ENCODE measurements around the gene NXF2B. TPM values are rescaled to one million over a fixed set of nuclear protein-coding genes. Genes with fewer than 3 reads are reported as not detected.

Gene NXF2B
- total and polyA plus RNA-seq, 2 experiments from 2014 or later: not detected

GRCh38 chrX:102345916-102346315 is 93.9 kb downstream of the NXF2B start:
- TF ChIP-seq CTCF (IDR thresholded peaks at IDR 0.05; ENCODE audit: poor library complexity) (peak; percentile 62), EZH2phosphoT487 (IDR thresholded peaks at IDR 0.05; ENCODE audit: low read depth, severe bottlenecking, unreplicated experiment) (no peak)
- no peaks in the 10 kb centered on the region for H3K79me2 ChIP-seq
- H3K4me2 ChIP-seq: no peak overlapping the region
- H3K36me3 ChIP-seq (replicated peaks; ENCODE audit: insufficient read depth, low read depth): no peaks in the 10 kb centered on the region
- H3K4me1 ChIP-seq (ENCODE audit: insufficient read depth): no peaks in the 10 kb centered on the region
- no peaks in the 10 kb centered on the region for H3K9me3 ChIP-seq (ENCODE audit: low read depth)
- DNase-seq (ENCODE audit: low spot score): peak; percentile 69
- WGBS (ENCODE audit: low lambda C conversion rate, missing lambda C conversion rate): 31% methylated on average over 3 of the region's 3 CpGs
- H4K20me1 ChIP-seq (ENCODE audit: insufficient read depth, poor library complexity, severe bottlenecking): no peaks in the 10 kb centered on the region
- no peak overlapping the region for H3K27ac ChIP-seq
- H2AFZ ChIP-seq: no peak overlapping the region
- H3K4me3 ChIP-seq: no peak overlapping the region
- no peaks in the 10 kb centered on the region for H3K9me2 ChIP-seq (replicated peaks; ENCODE audit: insufficient read depth)
- H3K27me3 ChIP-seq: no peaks in the 10 kb centered on the region

GRCh38 chrX:102341867-102342266 is 97.9 kb downstream of the NXF2B start:
- no peak overlapping the region for H3K27ac ChIP-seq
- H3K4me2 ChIP-seq: no peak overlapping the region
- TF ChIP-seq CTCF (IDR thresholded peaks at IDR 0.05; ENCODE audit: poor library complexity) (peak; percentile 5), EZH2 (IDR thresholded peaks at IDR 0.05; ENCODE audit: borderline replicate concordance) (no peak)
- no peaks in the 10 kb centered on the region for H3K9me3 ChIP-seq (ENCODE audit: low read depth)
- H3K4me3 ChIP-seq: no peak overlapping the region
- no peaks in the 10 kb centered on the region for H3K9me2 ChIP-seq (replicated peaks; ENCODE audit: insufficient read depth)
- H4K20me1 ChIP-seq (ENCODE audit: insufficient read depth, poor library complexity, severe bottlenecking): no peaks in the 10 kb centered on the region
- no peaks in the 10 kb centered on the region for H3K79me2 ChIP-seq
- 32% methylated on average over 2 of the region's 2 CpGs for WGBS (ENCODE audit: low lambda C conversion rate, missing lambda C conversion rate)
- H3K4me1 ChIP-seq (ENCODE audit: insufficient read depth): no peaks in the 10 kb centered on the region
- DNase-seq (ENCODE audit: low spot score): no peak
- H3K27me3 ChIP-seq: no peaks in the 10 kb centered on the region
- no peaks in the 10 kb centered on the region for H3K36me3 ChIP-seq (replicated peaks; ENCODE audit: insufficient read depth, low read depth)
- no peak overlapping the region for H2AFZ ChIP-seq

- H3K4me2 ChIP-seq: no peak overlapping the region
- no peak for DNase-seq (ENCODE audit: low spot score)
Observed at GRCh38 chrX:102339312-102340298, 100.2 kb downstream of the NXF2B start.

More at GRCh38 chrX:102339312-102340298, 100.2 kb downstream of the NXF2B start:
- no peak overlapping the region for H3K4me3 ChIP-seq
- H4K20me1 ChIP-seq (ENCODE audit: insufficient read depth, poor library complexity, severe bottlenecking): no peaks in the 10 kb centered on the region
- no peaks in the 10 kb centered on the region for H3K9me2 ChIP-seq (replicated peaks; ENCODE audit: insufficient read depth)
- H2AFZ ChIP-seq: no peak overlapping the region
- no peaks in the 10 kb centered on the region for H3K27me3 ChIP-seq
- no peaks in the 10 kb centered on the region for H3K4me1 ChIP-seq (ENCODE audit: insufficient read depth)
- H3K36me3 ChIP-seq (replicated peaks; ENCODE audit: insufficient read depth, low read depth): no peaks in the 10 kb centered on the region
- no peak for TF ChIP-seq EZH2 (IDR thresholded peaks at IDR 0.05; ENCODE audit: borderline replicate concordance)
- no peak for TF ChIP-seq CTCF (IDR thresholded peaks at IDR 0.05; ENCODE audit: poor library complexity)
- no peak for TF ChIP-seq EZH2phosphoT487 (IDR thresholded peaks at IDR 0.05; ENCODE audit: low read depth, severe bottlenecking, unreplicated experiment)
- no peak overlapping the region for H3K27ac ChIP-seq
- H3K79me2 ChIP-seq: no peaks in the 10 kb centered on the region
- no peaks in the 10 kb centered on the region for H3K9me3 ChIP-seq (ENCODE audit: low read depth)
- WGBS (ENCODE audit: low lambda C conversion rate, missing lambda C conversion rate): 78% methylated on average over 18 of the region's 19 CpGs

Measured in hepatocyte (in vitro differentiated cells).